HG03280 (cell line): ENCODE data around the gene CAMSAP2.
"Not testable (repeated sequence)": the region's sequence is repeated elsewhere in the genome, so short reads cannot be mapped to it uniquely, and the experiment has no call there.

Source experiments
- ATAC-seq: cut with Tn5 transposase; IDR thresholded peaks from one replicate; pipeline ENCODE4 v1.9.1; 2021; ENCODE audit warnings: mild to moderate bottlenecking, moderate library complexity; ENCODE audit not compliant: unreplicated experiment

CAMSAP2 gene

DNA sequence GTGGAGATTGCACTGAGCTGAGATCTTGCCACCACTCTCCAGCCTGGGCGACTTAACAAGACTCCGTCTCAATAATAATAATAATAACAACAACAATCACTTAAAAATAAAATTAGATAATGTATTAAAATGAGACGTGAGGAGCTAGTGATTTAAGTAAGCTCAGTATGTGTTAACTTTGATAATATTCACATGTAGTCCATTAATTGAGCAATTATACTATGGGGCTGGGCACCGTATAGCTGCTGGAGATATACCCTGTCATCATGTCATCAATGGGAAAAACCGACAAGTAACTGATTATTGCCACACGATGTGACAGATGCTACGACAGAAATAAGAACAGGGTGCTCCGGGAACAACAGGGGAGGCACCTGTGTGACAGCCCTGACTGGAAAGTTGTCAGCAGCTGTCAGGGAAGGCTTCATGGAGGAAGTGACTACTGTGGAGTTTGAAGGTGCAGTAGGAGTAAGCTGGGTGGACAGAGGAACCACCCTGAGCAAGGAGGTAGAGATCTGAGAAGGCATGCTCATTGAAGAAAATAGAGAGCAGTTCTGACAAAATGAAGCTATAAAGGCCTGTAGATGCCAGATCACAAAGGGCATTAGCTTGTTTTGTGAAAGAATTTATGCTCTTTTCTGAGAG lies 924 bp upstream of the CAMSAP2 start:
- no peak for ATAC-seq

DNA sequence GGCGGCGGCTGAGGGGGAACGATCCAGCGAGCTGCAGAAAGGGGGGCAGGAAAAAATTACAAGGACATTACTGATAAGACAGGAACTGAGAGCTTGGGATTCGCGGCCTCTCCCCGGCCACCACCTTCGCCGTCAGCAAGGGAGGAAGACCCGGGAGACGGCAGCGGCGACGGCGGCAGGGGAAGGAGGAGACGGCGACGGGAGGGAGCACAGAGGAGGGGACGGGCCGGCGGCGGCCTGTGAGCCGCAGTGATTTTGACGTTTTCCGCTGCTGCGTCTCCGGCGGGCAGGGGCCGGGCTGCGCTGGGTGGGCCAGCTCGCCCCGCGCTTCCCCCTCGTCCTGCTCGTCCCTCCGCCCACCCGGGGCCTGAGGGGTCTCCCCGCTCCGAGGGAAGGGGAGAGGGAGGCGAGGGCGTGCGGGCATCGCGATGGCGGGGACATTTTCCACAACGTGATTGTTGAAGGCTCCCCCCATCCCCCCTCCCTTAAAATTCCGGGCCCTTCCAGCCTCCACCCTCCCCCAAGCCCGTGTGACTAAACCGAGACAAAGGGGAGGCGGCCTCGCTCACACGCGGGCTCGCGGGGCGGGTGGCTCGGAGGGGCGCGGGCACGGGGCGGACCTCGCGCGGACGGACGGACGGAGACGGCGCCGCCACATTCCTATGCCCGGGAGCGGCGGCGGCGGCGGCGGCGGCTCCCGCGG lies 407 bp downstream of the CAMSAP2 start:
- peak; percentile 56 for ATAC-seq

DNA sequence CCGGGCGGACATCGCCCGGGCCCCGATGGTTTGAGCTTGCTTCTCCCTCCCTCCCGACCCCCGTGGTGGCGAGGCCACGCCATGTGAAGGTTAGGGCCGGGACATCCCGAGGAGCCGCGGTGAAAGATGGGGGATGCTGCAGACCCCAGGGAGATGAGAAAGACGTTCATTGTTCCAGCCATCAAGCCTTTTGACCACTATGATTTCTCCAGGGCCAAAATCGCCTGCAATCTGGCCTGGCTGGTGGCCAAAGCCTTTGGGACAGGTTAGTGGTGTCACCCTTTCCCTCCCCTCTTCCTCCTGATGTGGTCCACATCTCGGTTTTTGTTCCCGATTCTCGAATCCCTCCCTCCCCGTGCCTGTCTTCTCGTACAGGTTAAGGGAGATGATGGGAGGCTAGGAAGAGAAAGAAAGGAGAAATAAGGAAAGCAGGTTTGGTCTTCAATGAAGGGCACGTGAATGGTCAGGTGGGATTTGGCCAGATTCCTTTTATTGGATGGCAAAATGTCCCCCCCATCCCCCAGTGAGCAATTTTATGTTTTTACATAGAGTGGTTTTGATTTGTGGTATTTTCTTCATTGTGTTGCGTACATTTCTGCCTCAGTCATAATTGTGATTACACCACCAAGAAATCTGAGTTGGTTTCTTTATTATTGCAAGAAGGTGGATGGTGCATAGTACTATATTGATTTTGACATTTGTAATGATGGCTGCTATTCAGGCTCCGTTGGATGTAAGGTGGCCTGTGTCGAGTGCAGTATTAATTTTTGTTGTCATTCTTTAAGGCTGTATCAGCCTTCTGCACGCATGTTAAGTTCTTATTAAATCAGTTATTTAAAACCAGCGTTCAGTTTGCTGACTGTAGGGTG lies 1.2 kb downstream of the CAMSAP2 start:
- ATAC-seq = peak; percentile 1

DNA sequence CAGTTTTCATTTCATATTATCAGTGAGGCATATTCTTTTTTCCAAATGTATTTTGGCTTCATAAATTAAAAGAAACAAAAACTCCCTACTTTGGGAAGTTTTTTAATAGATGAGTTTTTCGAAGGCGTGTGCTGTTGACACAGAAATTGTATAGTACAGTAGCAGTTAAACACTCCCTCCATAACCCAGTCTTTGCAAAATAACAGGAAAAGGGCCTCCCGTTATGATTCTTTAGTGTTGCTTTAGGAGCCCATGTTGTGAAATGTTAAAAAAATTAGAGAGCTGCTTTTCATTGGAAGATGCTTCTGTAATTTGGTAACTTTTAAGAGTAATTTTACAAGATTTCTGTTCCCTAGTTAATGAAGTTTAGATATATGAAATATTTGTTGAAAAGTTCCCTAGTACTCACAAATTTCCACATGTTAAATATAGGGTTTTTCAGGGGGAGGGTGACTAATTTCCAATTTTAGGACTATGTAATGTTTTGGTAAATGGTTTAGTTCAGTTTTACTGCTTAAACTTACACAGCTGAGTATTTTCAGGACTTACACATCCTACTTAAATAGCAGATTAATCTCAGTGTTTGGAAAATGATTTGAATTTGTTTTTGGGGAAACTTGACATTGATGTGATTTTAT lies 2.0 kb downstream of the CAMSAP2 start:
- no peak for ATAC-seq

DNA sequence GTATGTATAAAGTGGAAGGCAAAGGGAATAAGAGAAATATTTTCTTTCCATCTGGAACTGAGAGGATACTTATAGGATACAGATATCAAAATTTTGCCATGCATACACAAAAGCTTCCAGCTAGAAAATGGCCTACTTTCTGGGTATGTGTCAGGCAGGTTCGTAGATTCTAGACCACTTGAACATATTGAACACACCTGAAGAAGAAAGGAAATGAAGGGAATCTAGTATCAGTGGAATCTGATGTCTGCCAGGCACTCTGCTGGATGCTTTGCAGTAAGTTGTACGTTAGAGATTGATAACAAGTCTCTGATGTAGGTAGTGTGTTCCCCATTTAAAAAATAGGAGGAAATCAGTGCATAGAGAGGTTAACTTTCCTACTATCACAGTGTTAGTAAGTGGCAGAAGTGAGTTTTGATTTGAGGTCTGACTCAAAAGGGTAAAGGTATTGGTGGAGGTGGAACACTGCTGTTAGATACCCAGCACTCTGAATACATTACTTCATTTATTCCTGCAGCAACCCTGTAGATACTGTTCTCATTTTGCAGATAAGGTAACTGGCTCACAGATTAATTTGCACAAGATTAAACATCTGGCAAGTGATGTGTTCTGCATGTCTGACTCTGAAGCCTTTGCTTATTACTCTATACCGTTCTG lies 3.0 kb downstream of the CAMSAP2 start:
- no peak for ATAC-seq

DNA sequence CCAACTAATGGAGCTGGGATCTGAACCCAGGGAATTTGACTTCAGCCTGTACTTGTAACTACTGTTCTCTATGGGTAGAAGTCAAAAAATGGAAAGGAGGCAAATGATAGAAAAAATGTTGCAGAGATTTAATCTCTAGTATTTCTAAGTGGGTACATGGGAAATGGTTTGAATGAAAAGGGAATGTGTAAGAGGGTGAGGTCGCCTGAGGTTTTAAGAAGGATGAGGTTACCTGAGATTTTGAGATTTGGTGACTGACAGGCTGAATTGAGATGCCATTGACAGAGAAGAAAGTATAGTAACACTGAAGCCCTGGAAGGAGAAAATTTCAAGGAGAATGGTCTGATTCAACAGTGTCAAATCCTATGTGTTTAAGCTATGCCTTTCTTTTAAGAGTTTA lies 5.5 kb downstream of the CAMSAP2 start:
- no peak for ATAC-seq

DNA sequence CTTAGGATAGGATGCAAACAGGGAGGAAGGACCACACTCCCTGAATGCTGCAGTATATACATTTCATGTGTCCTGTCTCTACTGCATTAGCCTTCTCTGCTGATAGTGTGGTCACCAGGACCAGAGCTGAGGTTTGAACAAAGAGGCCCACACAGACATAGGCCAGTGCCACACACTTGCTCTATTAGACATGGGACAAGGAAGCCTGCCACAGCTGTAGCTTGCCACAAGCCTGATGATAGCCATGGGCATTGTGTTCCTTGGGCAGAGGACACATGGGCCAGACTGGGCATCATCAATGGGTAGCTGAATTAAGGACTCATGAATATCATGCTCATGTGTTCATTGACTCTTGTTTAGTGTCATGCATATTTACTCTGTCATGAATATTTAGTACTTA lies 10.4 kb downstream of the CAMSAP2 start:
- no peak for ATAC-seq

DNA sequence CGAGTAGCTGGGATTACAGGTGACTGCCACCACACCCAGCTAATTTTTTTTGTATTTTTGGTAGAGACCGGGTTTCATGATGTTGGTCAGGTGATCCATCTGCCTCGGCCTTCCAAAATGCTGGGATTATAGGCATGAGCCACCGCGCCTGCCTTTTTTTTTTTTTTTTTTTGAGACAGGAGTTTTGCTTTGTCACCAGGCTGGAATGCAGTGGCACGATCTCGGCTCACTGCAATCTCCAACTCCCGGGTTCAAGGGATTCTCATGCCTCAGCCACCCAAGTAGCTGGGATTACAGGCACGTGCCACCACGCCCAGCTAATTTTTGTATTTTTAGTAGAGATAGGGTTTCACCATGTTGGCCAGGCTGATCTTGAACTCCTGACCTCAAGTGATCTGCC lies 12.1 kb downstream of the CAMSAP2 start:
- ATAC-seq = not testable (repeated sequence)

DNA sequence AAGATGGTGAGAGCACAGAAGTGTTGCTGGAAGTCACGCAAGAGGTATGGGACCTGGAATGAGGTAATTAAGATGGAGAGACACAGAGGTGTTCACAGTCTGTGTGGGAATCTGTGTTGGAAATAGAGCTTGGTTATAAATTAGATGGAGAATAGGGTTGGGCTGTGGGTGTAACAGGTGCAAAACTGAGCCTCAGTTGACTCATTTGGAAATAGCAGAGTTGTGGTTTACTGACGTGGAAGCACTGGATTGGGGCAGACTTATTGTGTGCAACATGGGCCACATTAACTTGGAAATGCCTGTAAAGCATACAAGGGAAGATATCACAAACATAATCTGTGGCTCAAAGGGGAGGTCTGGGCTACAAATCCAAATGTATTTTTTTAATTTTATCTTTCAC lies 13.0 kb downstream of the CAMSAP2 start:
- peak; percentile 66 for ATAC-seq

DNA sequence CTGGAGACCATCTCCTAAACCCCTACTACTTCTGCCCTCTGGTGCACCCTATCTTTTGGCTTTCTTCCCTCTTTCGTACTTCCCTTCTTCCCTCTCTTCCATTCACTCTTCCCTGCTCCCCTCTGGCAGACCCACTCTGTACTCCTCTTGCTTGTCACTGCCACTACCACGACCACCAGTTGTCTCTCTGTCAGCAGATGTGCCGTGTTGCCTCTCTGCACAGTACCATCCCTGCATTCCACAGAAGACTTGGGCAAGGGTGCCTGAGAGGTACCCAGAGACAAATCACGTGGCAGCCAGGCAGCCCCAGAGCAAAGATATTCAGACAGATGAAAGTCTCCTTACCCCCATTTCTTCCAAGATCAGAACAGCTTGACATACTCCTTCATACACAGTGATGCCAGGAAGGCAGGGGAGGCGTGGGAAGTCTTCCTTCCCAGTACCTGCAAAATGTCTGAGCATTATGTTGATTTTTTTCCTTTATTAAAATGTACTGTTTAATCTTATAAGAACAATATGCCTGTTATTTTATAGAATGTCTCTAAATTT lies 15.0 kb downstream of the CAMSAP2 start:
- ATAC-seq = no peak

DNA sequence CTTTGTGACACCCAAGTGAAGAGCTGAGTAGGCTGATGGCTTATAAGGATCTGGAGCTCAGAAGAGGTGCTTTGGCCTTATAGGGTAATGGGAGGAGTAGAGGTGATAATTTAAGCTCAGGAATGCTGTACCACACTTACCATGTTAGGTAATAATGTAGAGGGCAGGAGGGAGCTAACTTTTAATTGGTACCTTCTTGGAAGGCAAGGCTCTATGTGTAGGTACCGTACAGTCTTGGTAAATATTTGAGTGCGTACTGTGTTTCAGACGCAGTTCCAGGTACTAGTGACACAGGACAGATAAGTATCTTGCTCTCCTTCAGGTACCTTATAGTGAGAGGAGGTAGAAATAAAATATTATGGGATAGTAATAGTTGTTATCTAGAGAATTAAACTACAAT lies 16.8 kb downstream of the CAMSAP2 start:
- no peak for ATAC-seq

DNA sequence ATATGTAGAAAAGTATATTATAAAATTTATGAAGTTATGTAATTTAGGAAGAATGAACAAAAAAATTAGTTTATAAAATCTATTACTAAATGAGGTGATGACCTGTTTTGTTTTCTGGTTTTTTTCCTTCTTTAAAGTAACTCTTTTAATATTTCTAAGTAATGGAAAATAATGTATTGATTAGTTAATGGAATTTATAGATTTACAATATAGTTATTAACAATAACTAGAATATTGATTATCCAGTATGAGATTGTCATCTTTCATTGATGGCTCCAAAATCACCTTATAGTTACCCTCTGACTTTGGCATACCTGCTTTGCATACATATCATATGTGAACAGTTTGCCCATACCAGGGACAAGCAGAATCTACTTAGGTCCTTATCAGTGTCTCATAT lies 23.4 kb downstream of the CAMSAP2 start:
- ATAC-seq = no peak

DNA sequence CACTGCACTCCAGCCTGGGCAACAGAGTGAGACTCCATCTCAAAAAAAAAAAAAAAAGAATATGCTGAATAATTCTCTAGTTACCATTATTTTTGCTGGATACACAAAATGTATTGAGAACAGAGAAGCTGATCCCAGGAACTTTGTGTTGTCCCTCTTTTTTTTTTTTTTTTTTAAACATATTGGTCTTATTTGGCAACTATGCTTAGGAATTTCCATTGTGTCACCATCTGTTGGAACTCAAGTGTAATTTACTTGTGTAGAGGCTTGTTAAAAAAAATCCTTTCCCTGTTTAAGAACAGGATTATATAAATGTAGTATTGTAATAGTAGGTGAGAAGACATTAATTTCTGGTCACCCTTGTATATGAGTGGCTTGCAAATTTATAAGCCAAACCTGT lies 28.6 kb downstream of the CAMSAP2 start:
- no peak for ATAC-seq

DNA sequence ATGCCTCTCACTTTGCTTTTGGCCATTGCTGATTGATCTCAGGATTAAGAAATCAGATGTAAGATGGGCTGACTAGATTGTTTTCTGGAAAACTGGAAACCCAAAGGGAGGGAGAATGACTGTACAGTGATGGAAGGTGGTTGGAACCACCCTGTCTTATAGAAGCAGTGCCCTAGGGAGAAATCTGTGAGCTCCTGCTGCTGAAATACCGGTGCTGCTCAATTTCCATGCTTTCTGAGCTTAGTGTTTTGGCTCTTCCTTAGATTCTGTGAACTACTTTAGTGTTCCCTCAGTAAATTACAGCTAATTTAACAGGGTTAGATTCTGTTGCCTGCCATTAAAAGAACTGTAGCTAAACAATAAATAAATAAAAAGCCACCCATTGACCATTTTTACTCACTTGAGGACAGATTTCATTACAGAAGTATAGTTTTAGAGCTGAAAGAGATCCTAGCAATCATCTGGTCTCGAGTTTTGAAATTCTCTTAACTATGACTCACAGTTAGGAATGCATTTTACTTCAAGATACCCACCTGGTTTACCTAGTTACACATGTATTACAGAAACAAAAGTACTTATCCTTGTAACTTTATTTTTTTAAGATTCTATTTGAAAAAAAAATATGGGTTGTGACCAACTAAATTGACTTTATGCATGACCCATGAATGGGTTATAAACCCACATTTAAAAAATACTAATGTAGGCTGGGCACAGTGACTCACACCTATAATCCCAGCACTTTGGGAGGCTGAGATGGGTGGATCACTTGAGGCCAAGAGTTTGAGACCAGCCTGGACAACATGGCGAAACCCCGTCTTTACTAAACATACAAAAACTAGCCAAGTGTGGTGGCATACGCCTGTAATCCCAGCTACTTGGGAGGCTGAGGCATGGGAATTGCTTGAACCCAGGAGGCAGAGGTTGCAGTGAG lies 33.2 kb downstream of the CAMSAP2 start:
- no peak for ATAC-seq

DNA sequence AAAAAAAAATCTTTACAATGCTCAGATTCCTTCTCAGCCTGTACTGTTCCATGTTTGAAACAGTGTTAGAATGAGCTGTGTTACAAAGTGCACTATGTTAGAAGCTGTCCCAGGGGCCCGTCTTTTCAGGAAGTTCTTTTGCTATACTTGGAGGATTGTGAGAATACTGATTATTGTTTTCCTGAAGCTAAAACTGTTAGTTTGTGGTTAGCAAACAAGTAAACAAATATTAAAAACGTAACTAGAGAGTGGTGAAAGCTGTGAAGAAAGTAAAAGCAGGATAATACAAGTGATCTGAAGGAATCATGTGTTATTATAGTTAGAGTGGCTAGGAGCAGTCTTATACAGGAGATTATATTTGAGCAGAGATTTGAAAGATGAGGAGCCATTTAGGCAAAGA lies 35.6 kb downstream of the CAMSAP2 start:
- ATAC-seq = no peak

DNA sequence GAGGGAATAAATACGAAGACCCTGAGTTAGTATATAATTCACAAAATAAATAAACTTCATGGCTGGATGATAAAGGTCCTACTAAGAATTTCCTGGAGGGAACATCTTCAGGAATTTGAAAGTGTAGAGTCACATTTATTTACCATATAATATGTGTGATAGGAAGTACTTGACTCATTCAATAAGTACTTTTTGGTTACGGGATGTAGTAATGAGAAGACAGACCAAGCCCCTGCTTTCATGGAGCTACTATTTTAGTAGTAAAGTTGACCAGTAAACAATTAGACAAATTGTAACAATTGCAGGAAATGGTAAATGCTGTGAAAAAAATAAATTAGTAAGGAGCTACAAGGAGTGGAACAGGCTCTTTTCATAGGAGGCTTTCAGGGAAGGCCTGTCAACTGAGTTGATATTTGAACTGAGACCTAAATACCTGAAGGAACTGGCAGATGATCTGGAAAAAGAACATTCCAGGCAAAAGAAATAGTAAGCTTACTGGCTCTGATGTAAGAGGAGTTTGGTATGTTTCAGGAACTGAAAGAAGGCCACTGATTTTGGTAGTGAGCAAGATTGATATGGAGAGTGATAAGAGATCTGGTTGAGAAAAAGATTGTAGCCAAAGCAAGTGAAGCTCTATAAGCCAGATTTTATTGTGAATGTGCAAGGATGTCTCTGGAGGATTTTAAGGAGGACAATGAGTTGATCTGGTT lies 36.2 kb downstream of the CAMSAP2 start:
- ATAC-seq = no peak

DNA sequence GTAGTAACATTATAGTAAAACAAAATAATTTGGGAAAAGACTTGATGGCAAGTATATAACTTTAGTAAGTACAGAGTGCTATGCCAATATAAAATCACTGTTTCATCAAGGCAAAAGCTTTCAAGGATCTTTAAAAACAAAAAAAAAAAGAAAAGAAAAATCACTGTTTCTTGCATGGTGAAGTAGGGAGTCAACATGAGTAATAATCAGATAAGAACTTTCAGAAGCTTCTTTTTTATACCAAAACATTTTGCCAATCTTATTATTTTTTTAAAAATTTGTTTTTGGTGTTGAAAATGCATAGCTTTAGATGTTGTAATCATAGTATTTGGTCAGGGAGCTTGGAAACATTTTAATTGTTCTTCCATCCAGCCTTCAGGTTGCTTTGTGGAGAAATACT lies 37.2 kb downstream of the CAMSAP2 start:
- ATAC-seq = no peak

DNA sequence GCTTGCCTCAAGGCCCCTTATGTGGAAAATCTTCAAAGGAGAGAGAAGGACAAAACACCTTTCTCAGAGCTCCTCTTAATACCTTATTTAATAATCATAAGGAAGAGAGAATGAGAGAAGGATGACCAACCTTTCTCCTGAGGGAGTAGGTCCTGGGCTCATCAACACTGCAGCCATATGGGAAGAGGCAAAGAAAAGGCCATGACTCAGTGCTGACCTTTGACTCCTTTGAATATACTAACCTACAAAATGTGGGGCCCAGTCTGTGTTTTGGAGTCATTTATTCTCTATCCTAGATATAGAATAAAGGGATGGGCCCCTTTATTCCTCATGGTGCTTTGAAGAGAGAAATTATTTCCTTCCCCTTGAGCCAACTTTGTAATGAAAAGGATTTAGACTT lies 38.3 kb downstream of the CAMSAP2 start:
- ATAC-seq = no peak

DNA sequence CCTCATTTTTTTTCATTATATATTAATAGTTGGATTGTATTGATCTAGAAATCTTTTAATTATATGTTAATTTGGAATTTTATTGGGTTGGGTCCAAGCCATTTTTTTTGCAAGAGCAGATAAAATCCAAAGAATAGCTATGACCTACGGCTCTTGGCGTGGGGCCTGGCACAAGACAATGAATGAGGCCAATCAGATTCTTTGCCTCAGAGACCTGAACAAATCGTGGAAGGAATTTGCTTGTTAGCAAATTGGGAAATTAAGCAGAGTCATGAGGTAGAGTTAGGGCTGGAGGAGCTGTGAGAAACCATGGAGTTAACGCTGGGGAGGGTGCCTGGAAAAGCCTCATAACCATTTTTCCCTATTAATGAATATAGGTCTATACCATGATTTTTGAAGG lies 40.1 kb downstream of the CAMSAP2 start:
- no peak for ATAC-seq
